OCI-M1 (cell line): ENCODE data around the gene TSHZ2.
"Not testable (repeated sequence)": the region's sequence is repeated elsewhere in the genome, so short reads cannot be mapped to it uniquely, and the experiment has no call there.

ENCODE experiments used
- DNase-seq: peaks from one replicate; lab custom pipeline; 2025; lab: John Stamatoyannopoulos, UW

TSHZ2 gene

GRCh38 chr20:53454675-53455276 lies 482.6 kb downstream of the TSHZ2 start:
- DNase-seq = no peak

DNA sequence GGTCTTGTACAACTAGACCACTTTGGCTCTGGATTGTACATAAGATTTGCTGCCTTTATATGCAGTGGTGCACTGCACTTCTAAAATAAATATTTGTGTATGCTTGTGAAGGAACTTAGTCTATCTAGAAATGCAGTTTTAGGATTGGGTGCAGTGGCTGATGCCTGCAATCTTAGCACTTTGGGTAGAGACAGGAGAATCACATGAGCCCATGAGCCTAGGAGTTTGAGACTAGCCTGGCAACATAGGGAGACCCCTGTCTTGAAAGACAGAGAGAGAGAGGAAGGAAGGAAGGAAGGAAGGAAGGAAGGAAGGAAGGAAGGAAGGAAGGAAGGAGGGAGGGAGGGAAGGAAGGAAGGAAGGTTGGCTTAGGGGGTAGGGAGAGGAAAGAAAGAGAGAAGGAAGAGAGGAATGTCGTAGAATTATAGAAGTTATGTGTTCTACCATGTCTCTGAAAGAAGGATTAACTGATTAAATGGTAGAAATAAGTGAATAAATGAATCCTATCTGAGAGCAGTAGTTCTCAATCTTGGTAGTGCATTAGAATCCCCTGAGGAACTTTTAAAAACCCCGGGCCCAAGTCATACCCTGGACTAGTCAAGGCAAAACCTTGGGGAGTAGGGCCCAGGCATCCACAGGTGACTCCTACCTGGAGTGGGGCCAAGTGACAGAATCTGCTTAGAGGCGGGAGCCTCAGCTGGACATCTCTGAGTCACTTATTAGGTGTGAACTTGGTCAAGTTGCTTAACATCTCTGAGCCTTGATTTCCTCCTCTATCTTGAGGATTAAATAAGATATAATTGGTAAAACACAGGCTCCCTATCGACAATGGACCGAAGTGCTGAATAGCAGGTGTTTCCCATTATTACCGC lies 491.2 kb downstream of the TSHZ2 start:
- DNase-seq = no peak

- DNase-seq = no peak
These were observed 494.1 kb downstream of the TSHZ2 start for GRCh38 chr20:53466279-53466678.

DNA sequence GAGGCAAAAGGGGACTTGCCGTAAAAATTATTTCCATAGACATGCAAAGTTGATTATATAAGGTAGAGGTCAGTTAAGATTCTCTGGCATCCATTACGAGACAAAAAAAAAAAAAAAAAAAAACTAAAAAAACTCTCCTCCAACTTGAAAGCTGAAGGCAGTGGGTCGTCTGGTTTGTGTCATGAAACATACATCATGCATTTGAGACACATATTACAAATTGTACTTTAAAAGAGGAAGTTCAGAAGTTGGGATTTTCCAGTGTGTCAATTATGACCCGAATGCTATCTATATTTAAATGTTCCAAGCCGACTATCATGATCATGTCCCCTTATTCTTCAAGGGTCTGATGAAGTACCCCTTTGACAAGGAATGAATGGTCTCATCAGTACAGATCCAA lies 496.4 kb downstream of the TSHZ2 start:
- DNase-seq = peak; percentile 15

DNA sequence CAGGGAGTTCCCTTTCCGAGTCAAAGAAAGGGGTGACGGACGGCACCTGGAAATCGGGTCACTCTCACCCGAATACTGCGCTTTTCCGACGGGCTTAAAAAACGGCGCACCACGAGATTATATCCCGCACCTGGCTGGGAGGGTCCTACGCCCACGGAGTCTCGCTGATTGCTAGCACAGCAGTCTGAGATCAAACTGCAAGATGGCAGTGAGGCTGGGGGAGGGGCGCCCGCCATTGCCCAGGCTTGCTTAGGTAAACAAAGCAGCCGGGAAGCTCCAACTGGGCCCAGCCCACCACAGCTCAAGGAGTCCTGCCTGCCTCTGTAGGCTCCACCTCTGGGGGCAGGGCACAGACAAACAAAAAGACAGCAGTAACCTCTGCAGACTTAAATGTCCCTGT lies 500.7 kb downstream of the TSHZ2 start:
- DNase-seq = not testable (repeated sequence)

GRCh38 chr20:53480913-53481312 lies 508.8 kb downstream of the TSHZ2 start:
- no peak for DNase-seq

- DNase-seq = peak; percentile 7
These were observed 515.5 kb downstream of the TSHZ2 start for GRCh38 chr20:53487461-53488200.

DNA sequence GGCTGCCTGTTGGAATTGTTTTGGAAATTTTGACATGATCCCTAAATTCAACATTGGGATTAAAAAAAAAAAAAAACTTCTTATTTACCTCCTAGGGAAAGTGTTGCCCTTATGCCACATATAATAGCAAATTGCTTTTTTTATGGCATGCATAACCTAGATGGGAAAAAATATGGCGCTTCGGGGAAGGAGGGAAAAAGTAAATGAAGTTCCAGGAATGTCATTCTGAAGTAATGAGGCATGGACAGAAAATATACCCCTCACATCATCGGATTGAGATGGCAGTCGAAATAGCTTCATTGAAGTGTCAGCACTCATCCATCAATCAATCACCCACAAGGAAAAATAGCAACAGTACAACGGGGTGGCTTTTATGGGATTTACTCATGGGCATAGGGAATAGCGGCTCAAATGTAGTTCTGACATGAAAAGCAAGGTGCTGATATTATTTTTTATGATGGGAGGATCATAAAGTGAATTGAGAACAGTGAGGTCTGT lies 516.7 kb downstream of the TSHZ2 start:
- no peak for DNase-seq

DNA sequence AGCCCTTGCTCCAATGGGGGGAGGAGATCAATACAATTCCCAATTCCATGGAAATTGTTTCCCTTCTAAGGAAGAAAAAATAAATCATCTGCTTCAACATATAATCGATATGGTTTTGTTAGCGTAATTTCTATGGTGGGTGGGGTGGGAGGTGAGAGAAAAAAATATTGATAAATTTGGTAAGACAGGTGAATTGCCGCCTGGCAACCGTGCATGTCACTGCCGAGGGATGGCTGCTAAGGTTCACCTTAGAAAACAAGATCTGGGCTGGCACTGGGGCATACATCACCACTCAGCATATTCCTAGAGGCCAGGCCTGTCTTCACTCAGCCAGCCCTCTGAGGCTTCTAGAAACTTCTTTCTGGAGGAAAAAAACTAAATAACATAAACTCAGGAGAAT lies 517.4 kb downstream of the TSHZ2 start:
- DNase-seq = no peak

DNA sequence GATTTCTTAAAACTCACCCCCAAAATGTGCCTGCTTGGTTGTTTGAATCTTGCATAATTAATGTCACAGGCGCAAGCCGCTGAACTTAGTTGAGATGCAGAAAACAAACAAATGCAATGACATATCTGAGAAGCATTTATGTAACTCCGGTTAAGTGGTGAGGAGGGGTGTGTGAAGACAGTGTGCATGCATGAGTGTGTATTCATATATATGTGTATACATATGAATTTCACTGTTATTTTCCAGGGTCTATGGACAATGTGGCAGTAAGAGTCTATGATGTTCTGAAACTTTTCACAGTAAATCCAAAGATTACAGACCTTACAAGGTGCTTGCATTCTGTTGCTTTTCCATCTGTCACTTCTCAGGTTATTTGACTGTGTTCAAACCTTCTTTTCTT lies 518.5 kb downstream of the TSHZ2 start:
- no peak for DNase-seq

GRCh38 chr20:53491462-53491861 lies 519.3 kb downstream of the TSHZ2 start:
- no peak for DNase-seq

- no peak for DNase-seq
These were observed 520.1 kb downstream of the TSHZ2 start for GRCh38 chr20:53492212-53492611.

DNA sequence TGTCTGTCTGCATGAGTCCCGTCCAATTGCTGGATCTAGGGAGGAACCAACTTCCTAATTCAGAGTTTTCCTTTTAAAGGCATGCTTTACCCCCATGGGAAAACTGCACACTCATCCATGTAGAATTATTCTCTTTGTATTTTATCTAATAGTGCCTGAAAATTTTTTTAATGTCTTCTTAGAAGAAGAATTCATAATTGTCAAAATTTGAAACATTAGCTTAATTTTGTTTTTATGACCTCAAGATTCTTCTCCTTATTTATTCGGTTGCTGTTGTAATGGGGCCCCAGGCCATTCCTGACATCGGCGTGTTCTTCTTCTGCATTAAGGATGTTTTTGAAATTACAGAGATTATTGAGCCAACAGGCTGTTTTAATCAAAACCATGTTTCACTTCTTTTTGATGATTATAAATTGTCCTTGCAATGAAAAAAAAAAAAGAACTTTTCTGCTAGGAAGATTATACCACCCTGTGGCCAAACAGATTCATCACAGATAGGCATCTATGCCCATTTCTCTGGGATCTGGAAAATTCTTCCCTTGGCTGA lies 521.2 kb downstream of the TSHZ2 start:
- no peak for DNase-seq

DNA sequence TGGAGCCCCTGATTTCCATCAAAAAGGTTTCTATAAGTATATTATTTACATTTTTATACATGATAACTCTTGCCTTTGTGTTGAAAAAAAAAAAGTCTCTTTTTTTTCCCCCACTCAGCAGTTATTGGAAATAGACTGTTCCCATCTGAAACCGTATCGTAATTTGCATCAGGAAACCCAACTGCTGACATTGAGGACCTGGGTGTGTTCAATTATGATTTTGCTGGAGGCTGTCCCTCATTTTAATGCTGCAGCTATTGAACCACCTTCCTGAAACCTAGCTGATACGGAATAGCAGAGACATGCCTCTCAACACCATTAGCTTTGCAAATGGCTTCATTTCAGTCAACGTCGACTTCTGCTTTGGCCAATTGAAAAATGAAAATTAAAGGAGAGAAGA lies 522.6 kb downstream of the TSHZ2 start:
- DNase-seq = no peak

DNA sequence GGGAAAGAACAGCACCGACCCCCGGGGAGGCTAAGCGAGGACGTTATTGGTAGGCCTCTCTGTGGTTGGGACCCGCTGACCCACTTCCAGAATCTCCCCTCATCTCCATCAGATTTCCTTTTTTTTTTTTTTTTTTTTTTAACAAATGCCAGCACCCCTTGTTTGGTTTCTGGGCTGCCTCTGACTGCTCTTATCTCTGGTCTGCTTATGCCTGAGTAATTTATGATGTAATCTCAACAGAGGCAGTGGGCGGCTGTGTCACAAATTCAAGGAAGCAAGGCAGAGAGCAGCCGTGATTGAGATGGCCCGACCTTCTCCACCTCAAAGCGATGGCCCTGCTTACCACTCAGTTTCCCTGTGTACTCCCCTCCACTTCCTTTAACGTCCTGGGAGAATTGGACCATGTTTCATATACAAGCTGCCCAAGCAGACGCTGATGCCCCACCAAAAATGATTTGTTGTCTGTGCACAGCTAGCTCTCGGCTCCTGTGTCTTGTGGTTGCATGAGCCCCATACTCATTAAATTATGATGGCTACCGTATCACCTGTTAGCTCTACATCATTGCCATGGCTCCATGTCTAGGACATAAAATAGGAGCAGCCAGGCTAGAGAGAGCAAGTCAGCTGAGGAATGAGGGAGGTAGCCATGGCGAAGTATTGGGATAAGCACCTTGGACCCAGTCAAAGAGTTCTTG lies 523.4 kb downstream of the TSHZ2 start:
- no peak for DNase-seq

GRCh38 chr20:53497246-53497645 lies 525.1 kb downstream of the TSHZ2 start:
- no peak for DNase-seq

DNA sequence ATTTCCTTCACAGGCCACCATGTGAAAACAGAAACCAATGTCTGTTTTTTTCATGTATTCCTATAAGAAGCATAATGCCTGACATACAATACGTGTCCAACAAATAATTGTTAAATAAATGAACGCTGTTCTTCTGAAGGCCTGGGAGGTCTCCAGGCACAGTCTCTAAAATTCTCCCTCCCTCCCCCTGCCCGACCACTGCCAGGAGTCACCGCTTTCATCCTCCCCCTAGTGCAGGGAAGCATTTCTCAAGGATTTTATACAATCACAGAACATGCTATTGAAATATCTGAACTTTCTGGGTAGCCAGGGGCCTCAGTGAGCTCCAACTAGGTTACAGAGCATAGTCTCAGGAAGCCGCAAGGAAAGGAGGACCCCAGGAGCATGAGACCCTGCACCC lies 526.2 kb downstream of the TSHZ2 start:
- DNase-seq = no peak

DNA sequence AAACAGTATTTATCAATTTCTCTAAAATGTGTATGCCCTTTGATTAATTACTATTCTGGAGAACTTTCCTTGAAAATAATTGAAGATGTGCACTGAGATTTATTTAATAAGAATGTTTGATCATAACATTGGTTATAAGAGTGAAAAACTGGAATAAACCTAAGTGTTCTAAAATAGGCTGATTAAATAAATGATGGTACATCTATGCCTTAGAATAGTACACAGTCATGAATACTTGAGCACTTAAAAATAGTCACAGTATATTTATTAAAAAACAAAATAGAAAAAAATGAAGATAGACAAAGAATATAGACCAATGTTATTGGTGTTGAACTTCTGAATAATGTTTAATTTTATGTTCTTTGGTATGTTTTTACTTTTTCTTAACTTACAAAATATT lies 528.5 kb downstream of the TSHZ2 start:
- no peak for DNase-seq

DNA sequence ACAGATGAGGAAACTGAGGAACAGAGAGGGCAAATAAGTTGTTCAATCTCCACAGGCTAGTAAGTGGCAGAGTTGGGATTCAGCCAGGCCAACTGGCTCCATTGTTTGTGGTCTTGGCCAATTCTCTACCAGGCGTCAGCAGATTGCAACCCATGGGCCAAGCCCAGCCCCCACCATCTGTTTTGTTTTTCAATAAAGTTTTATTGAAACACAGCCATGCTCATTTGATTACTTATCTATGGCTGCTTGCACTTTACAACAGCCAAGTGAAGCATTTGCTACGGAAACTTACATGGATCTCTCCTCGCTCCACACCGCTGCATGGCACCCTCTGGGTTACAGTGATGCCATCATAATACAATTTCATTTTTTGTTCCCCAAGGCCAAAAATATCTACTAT lies 530.7 kb downstream of the TSHZ2 start:
- DNase-seq = no peak

DNA sequence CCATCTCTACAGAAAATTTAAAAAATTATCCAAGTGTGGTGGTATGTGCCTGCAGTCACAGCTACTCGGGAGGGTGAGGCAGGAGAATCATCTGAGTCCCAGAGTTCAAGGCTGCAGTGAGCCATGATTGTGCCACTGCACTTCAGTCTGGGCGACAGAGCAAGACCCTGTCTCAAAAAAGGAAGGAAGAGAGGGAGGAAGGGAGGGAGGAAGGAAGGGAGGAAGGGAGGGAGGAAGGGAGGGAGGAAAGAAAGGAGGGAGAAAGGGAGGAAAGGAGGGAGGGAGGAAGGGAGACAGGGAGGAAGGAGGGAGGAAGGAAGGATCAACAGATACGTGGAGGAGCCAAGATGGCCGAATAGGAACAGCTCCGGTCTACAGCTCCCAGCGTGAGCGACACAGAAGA lies 531.4 kb downstream of the TSHZ2 start:
- no peak for DNase-seq

- not testable (repeated sequence) for DNase-seq
These were observed 531.9 kb downstream of the TSHZ2 start for GRCh38 chr20:53504106-53504505.

- DNase-seq = no peak
These were observed 538.1 kb downstream of the TSHZ2 start for GRCh38 chr20:53510262-53510661.
